HL-60 (cell line): Measurements from ENCODE around the gene CACYBP.

ENCODE experiments used
- GABPA ChIP-seq: IDR thresholded peaks from 2 replicates; pipeline ENCODE4 v1.6.1; 2012; ENCODE audit warnings: low read depth
- SPI1 ChIP-seq: IDR thresholded peaks from 2 replicates; pipeline ENCODE4 v1.6.1; 2012; ENCODE audit warnings: low read depth, mild to moderate bottlenecking, borderline replicate concordance
- TF ChIP-seq, protein P1 (sequence below): IDR thresholded peaks from one replicate; pipeline ENCODE4 v1.5.1; 2011; ENCODE audit warnings: low read length, control low read depth, inconsistent platforms; ENCODE audit not compliant: insufficient read depth

DNA sequence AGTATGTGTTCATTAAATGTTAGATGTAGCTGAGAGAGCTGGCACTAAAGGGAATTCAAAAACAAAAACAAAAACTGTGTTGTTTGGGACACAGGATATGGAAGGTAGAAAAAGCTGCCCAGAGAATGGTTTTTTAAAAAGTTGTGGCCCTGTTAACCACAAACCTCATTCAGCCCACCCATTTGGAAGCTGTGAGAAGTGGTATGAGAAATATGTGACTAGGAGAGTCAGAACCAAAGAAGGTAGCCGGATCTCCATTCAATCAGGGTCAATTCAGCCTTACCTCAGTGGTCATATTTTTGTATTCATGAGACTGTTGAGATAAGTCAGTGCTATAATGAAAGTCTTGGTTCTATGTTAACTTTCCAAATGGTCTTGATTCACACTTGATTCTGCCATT, 29.8 kb upstream of the CACYBP start:
- TF ChIP-seq, protein P1, sequence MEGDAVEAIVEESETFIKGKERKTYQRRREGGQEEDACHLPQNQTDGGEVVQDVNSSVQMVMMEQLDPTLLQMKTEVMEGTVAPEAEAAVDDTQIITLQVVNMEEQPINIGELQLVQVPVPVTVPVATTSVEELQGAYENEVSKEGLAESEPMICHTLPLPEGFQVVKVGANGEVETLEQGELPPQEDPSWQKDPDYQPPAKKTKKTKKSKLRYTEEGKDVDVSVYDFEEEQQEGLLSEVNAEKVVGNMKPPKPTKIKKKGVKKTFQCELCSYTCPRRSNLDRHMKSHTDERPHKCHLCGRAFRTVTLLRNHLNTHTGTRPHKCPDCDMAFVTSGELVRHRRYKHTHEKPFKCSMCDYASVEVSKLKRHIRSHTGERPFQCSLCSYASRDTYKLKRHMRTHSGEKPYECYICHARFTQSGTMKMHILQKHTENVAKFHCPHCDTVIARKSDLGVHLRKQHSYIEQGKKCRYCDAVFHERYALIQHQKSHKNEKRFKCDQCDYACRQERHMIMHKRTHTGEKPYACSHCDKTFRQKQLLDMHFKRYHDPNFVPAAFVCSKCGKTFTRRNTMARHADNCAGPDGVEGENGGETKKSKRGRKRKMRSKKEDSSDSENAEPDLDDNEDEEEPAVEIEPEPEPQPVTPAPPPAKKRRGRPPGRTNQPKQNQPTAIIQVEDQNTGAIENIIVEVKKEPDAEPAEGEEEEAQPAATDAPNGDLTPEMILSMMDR, result no peak
- TF ChIP-seq GABPA (no peak), SPI1 (no peak)
